GM19395 (cell line): ENCODE measurements around the gene C9orf57.
"Not testable (repeated sequence)": the region's sequence is repeated elsewhere in the genome, so short reads cannot be mapped to it uniquely, and the experiment has no call there.

Experiments used
- ATAC-seq: cut with Tn5 transposase; IDR thresholded peaks from one replicate; pipeline ENCODE4 v1.9.1; 2021; ENCODE audit warnings: mild to moderate bottlenecking, moderate library complexity; ENCODE audit not compliant: unreplicated experiment

Gene C9orf57

GRCh38 chr9:72060513-72060912, at the start of gene C9orf57:
C9orf57 (minus strand) TSS chr9:72060613; CDS start chr9:72059331, 1,282 bp downstream.
- ATAC-seq, result no peak

- ATAC-seq, result no peak
Measured at GRCh38 chr9:72102520-72102919, 42.1 kb upstream of the C9orf57 start.

GRCh38 chr9:72095520-72095919, 35.1 kb upstream of the C9orf57 start:
- not testable (repeated sequence) for ATAC-seq

GRCh38 chr9:72092820-72093219, 32.4 kb upstream of the C9orf57 start:
- no peak for ATAC-seq

GRCh38 chr9:72089451-72090130, 29.2 kb upstream of the C9orf57 start:
- ATAC-seq, result no peak

GRCh38 chr9:72082536-72082935, 22.1 kb upstream of the C9orf57 start:
- no peak for ATAC-seq

- ATAC-seq, result not testable (repeated sequence)
Measured at GRCh38 chr9:72074666-72075065, 14.3 kb upstream of the C9orf57 start.

- no peak for ATAC-seq
Measured at GRCh38 chr9:72065076-72065475, 4.7 kb upstream of the C9orf57 start.

GRCh38 chr9:72052122-72052521, 8.3 kb downstream of the C9orf57 start:
- no peak for ATAC-seq

- no peak for ATAC-seq
Measured at GRCh38 chr9:72048850-72049249, 11.6 kb downstream of the C9orf57 start.

- no peak for ATAC-seq
Measured at GRCh38 chr9:72046630-72047456, 13.6 kb downstream of the C9orf57 start.

GRCh38 chr9:72044095-72044494, 16.3 kb downstream of the C9orf57 start:
- no peak for ATAC-seq

- ATAC-seq, result no peak
Measured at GRCh38 chr9:72043576-72043975, 16.8 kb downstream of the C9orf57 start.

GRCh38 chr9:72042928-72043327, 17.5 kb downstream of the C9orf57 start:
- ATAC-seq, result no peak

GRCh38 chr9:72041775-72042194, 18.6 kb downstream of the C9orf57 start:
- no peak for ATAC-seq

GRCh38 chr9:72041369-72041768, 19.0 kb downstream of the C9orf57 start:
- no peak for ATAC-seq

- peak; percentile 46 for ATAC-seq
Measured at GRCh38 chr9:72039532-72039931, 20.9 kb downstream of the C9orf57 start.

- peak; percentile 83 for ATAC-seq
Measured at GRCh38 chr9:72038890-72039410, 21.5 kb downstream of the C9orf57 start.

- ATAC-seq, result no peak
Measured at GRCh38 chr9:72038408-72038807, 22.0 kb downstream of the C9orf57 start.

GRCh38 chr9:72037571-72037970, 22.8 kb downstream of the C9orf57 start:
- ATAC-seq, result no peak

- ATAC-seq, result no peak
Measured at GRCh38 chr9:72030767-72031166, 29.6 kb downstream of the C9orf57 start.

GRCh38 chr9:72029986-72030385, 30.4 kb downstream of the C9orf57 start:
- no peak for ATAC-seq
